H9 (cell line): ENCODE results near the gene MT1X. TPM values are rescaled to one million over a fixed set of nuclear protein-coding genes. Genes with fewer than 3 reads are reported as not detected.

Source experiments
- DNase-seq: peaks from one replicate; pipeline ENCODE4 v3.0.0-alpha.2; 2017
- H2AFZ ChIP-seq: one replicate; pipeline ENCODE4 v1.6.1; 2013; ENCODE audit warnings: mild to moderate bottlenecking, low read length, control low read depth, moderate library complexity
- H2AK5ac ChIP-seq: 2 replicates; pipeline ENCODE4 v1.6.1; 2013; ENCODE audit warnings: low read length, control low read depth, mixed read lengths; ENCODE audit not compliant: insufficient read length
- H2BK120ac ChIP-seq: one replicate; pipeline ENCODE4 v1.6.1; 2013; ENCODE audit warnings: low read depth, mild to moderate bottlenecking, low read length, control low read depth, inconsistent platforms; ENCODE audit not compliant: poor library complexity, severe bottlenecking
- H2BK12ac ChIP-seq: 2 replicates; pipeline ENCODE4 v1.6.1; 2013; ENCODE audit warnings: low read length, control low read depth, mixed read lengths, low read depth; ENCODE audit not compliant: insufficient read length
- H2BK15ac ChIP-seq: 2 replicates; pipeline ENCODE4 v1.6.1; 2013; ENCODE audit warnings: low read depth, low read length, control low read depth
- H2BK20ac ChIP-seq: one replicate; pipeline ENCODE4 v1.6.1; 2013; ENCODE audit warnings: low read depth, mild to moderate bottlenecking, low read length, control low read depth, inconsistent platforms; ENCODE audit not compliant: poor library complexity, severe bottlenecking
- H2BK5ac ChIP-seq: 2 replicates; pipeline ENCODE4 v1.6.1; 2013; ENCODE audit warnings: low read length, control low read depth, mixed read lengths; ENCODE audit not compliant: insufficient read length
- H3K14ac ChIP-seq: 2 replicates; pipeline ENCODE4 v1.6.1; 2013; ENCODE audit warnings: low read length, control low read depth; ENCODE audit not compliant: insufficient read depth
- H3K18ac ChIP-seq: 2 replicates; pipeline ENCODE4 v1.6.1; 2013; ENCODE audit warnings: low read depth, mild to moderate bottlenecking, mixed read lengths, low read length, control low read depth; ENCODE audit not compliant: insufficient read length
- H3K23ac ChIP-seq: 2 replicates; pipeline ENCODE4 v1.6.1; 2013; ENCODE audit warnings: low read length, control low read depth, mixed read lengths, low read depth; ENCODE audit not compliant: insufficient read length
- H3K23me2 ChIP-seq: 2 replicates; pipeline ENCODE4 v1.6.1; 2013; ENCODE audit warnings: low read depth, mild to moderate bottlenecking, mixed read lengths, low read length, control low read depth; ENCODE audit not compliant: insufficient read length, poor library complexity, severe bottlenecking
- H3K27ac ChIP-seq: 2 replicates; pipeline ENCODE4 v1.5.1; 2013; ENCODE audit warnings: low read length, control low read depth, mixed read lengths, low read depth; ENCODE audit not compliant: insufficient read length
- H3K27me3 ChIP-seq: 2 replicates; pipeline ENCODE4 v1.6.1; 2013; ENCODE audit warnings: low read length, control low read depth, inconsistent platforms; ENCODE audit not compliant: insufficient read depth
- H3K4ac ChIP-seq: 2 replicates; pipeline ENCODE4 v1.6.1; 2013; ENCODE audit warnings: low read depth, mild to moderate bottlenecking, control low read depth, inconsistent platforms, low read length, moderate library complexity
- H3K4me1 ChIP-seq: 2 replicates; pipeline ENCODE4 v1.6.1; 2013; ENCODE audit warnings: low read length, control low read depth, inconsistent platforms; ENCODE audit not compliant: insufficient read depth
- H3K4me2 ChIP-seq: 2 replicates; pipeline ENCODE4 v1.6.1; 2013; ENCODE audit warnings: low read length, control low read depth, mixed read lengths; ENCODE audit not compliant: insufficient read length, insufficient read depth
- H3K56ac ChIP-seq: 2 replicates; pipeline ENCODE4 v1.6.1; 2013; ENCODE audit warnings: low read depth, mild to moderate bottlenecking, mixed read lengths, low read length, control low read depth; ENCODE audit not compliant: insufficient read length
- H3K79me1 ChIP-seq: 2 replicates; pipeline ENCODE4 v1.6.1; 2013; ENCODE audit warnings: low read depth, mild to moderate bottlenecking, moderate library complexity, low read length, control low read depth, inconsistent platforms; ENCODE audit not compliant: insufficient read depth, poor library complexity, severe bottlenecking
- H3K79me2 ChIP-seq: 2 replicates; pipeline ENCODE4 v1.6.1; 2013; ENCODE audit warnings: low read length, control low read depth, inconsistent platforms; ENCODE audit not compliant: insufficient read depth
- H3K9ac ChIP-seq: 2 replicates; pipeline ENCODE4 v1.6.1; 2013; ENCODE audit warnings: low read length, control low read depth, mixed read lengths; ENCODE audit not compliant: insufficient read length; ENCODE audit errors: extremely low read depth
- H3K9me3 ChIP-seq: one replicate; pipeline ENCODE4 v1.6.1; 2013; ENCODE audit warnings: low read depth, low read length, inconsistent platforms; ENCODE audit not compliant: control insufficient read depth
- H3T11ph ChIP-seq: one replicate; pipeline ENCODE4 v1.6.1; 2013; ENCODE audit warnings: mild to moderate bottlenecking, low read length, control low read depth, inconsistent platforms
- H4K20me1 ChIP-seq: one replicate; pipeline ENCODE4 v1.6.1; 2013; ENCODE audit not compliant: control insufficient read depth, insufficient read length, insufficient read depth
- H4K5ac ChIP-seq: 2 replicates; pipeline ENCODE4 v1.6.1; 2013; ENCODE audit warnings: low read depth, mild to moderate bottlenecking, mixed read lengths, low read length, control low read depth; ENCODE audit not compliant: insufficient read length
- H4K8ac ChIP-seq: replicated peaks from 2 replicates; pipeline ENCODE4 v1.6.1; 2013; ENCODE audit warnings: low read length, control low read depth, mixed read lengths, low read depth; ENCODE audit not compliant: insufficient read length
- H4K91ac ChIP-seq: 2 replicates; pipeline ENCODE4 v1.6.1; 2013; ENCODE audit warnings: low read depth, mild to moderate bottlenecking, moderate library complexity, mixed read lengths, low read length, control low read depth; ENCODE audit not compliant: insufficient read length
- H3K27ac Mint-ChIP-seq, 3 experiments: 2 replicates in 2 of 3; 3 replicates in 1 of 3; pipeline ENCODE4 v1.8.0; 2020 to 2021; ENCODE audit warnings: mixed read lengths in 3 of 3, mild to moderate bottlenecking in 1 of 3, moderate library complexity in 1 of 3
- H3K27me3 Mint-ChIP-seq: 2 replicates; pipeline ENCODE4 v1.8.0; 2021; ENCODE audit warnings: low read depth, mild to moderate bottlenecking, moderate library complexity, mixed read lengths
- H3K36me3 Mint-ChIP-seq, 3 experiments: 2 replicates in 2 of 3; 3 replicates in 1 of 3; pipeline ENCODE4 v1.8.0; 2020 to 2021; ENCODE audit warnings: low read depth in 3 of 3, mixed read lengths in 3 of 3; ENCODE audit not compliant: insufficient read depth in 1 of 3
- H3K4me1 Mint-ChIP-seq, 2 experiments: 2 replicates each; pipeline ENCODE4 v1.8.0; 2020; ENCODE audit warnings: mixed read lengths in 2 of 2
- H3K4me3 Mint-ChIP-seq, 2 experiments: 2 replicates in 1 of 2; 3 replicates in 1 of 2; pipeline ENCODE4 v1.8.0; 2020 to 2021; ENCODE audit warnings: mild to moderate bottlenecking in 2 of 2, mixed read lengths in 2 of 2, moderate library complexity in 1 of 2
- H3K9me3 Mint-ChIP-seq, 2 experiments: 2 replicates in 1 of 2; 3 replicates in 1 of 2; pipeline ENCODE4 v1.8.0; 2020; ENCODE audit warnings: mild to moderate bottlenecking in 2 of 2, mixed read lengths in 2 of 2, moderate library complexity in 1 of 2
- WGBS: extraction: QIAGEN DNeasy Blood & Tissue Kit; methylation state at CpG from one replicate; pipeline ENCODE4 v1.1.7; 2013; ENCODE audit warnings: missing lambda C conversion rate, low lambda C conversion rate, mixed read lengths; ENCODE audit not compliant: insufficient read length; ENCODE audit errors: extremely low coverage; 5-methylcytosine and 5-hydroxymethylcytosine counted together
- total RNA-seq: library from RNA; stranded (reverse); gene quantifications from 2 replicates; pipeline ENCODE4 v1.2.1, GENCODE V29; 2021
- TF ChIP-seq, protein P1 (sequence below): fragments of 200-600 bp; sonication (generic); conservative IDR thresholded peaks from 3 replicates; pipeline ENCODE4 v1.8.0; 2021; ENCODE audit warnings: antibody characterized with exemption, mild to moderate bottlenecking

MT1X gene
- total RNA-seq, 1 experiment from 2014 or later: 32.1 TPM

DNA sequence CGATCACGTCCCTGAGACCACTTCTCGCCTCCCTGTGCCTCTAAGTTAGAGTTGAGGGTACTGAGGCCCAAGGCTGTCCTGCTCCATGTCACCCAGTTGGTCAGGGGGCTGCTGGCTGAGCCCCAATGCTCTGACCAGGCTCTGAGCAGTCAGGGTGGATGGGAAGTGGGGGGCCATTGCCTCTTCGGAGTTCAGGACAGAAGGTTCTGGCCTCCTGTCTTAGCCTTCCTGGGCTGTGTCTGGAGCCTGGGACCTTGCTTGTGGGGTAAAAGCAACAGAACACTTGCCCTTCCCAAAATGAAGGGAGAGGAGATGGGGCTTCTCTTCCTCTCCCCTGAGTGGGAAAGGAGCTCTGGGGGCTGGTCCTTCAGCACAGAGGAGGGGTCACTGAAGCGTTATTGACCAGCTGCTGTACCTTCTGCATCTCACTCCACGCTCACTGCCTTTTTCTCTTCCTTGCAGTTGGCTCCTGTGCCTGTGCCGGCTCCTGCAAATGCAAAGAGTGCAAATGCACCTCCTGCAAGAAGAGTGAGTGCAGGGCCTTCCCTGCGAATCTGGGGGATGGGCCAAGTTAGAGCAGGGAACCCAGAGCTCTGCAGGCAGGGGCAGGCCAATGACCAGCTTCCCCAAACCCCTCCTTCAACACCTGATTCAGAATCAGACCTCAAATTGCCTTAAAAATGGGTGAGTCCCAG lies 580 bp downstream of the MT1X start:
- no peak overlapping the region for H3K27ac ChIP-seq
- H3K27me3 ChIP-seq: no peaks in the 10 kb centered on the region
- no peak overlapping the region for H2AK5ac ChIP-seq
- no peak overlapping the region for H2BK15ac ChIP-seq
- H3K23ac ChIP-seq: no peak overlapping the region
- H3K23me2 ChIP-seq: peaks cover 8% of the 10 kb centered on the region
- peaks cover 19 to 24% of the 10 kb centered on the region in 2 experiments for H3K4me1 Mint-ChIP-seq
- H3K14ac ChIP-seq: no peak overlapping the region; the same call in 1 of the 2 replicates
- H3K4me1 ChIP-seq: no peaks in the 10 kb centered on the region
- H3K9ac ChIP-seq: peak overlapping the region; percentile 27
- H4K5ac ChIP-seq: no peak overlapping the region
- H3K4ac ChIP-seq: no peak overlapping the region
- H3K36me3 Mint-ChIP-seq: peaks cover 3 to 13% (median 8%) of the 10 kb centered on the region in 3 experiments; a peak in 6 of 7 replicates
- no peak overlapping the region for H3K27ac Mint-ChIP-seq
- no peak for DNase-seq
- no peaks in the 10 kb centered on the region for H4K20me1 ChIP-seq
- no peak overlapping the region for H3K56ac ChIP-seq
- WGBS: no CpG with 5 or more reads among the region's 8 CpGs
- no peaks in the 10 kb centered on the region for H3K79me2 ChIP-seq
- H3K4me2 ChIP-seq: peak overlapping the region; percentile 79
- no peak overlapping the region for H4K91ac ChIP-seq
- H3K9me3 ChIP-seq: no peaks in the 10 kb centered on the region
- TF ChIP-seq, protein P1, sequence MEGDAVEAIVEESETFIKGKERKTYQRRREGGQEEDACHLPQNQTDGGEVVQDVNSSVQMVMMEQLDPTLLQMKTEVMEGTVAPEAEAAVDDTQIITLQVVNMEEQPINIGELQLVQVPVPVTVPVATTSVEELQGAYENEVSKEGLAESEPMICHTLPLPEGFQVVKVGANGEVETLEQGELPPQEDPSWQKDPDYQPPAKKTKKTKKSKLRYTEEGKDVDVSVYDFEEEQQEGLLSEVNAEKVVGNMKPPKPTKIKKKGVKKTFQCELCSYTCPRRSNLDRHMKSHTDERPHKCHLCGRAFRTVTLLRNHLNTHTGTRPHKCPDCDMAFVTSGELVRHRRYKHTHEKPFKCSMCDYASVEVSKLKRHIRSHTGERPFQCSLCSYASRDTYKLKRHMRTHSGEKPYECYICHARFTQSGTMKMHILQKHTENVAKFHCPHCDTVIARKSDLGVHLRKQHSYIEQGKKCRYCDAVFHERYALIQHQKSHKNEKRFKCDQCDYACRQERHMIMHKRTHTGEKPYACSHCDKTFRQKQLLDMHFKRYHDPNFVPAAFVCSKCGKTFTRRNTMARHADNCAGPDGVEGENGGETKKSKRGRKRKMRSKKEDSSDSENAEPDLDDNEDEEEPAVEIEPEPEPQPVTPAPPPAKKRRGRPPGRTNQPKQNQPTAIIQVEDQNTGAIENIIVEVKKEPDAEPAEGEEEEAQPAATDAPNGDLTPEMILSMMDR: no peak
- no peak overlapping the region for H3K18ac ChIP-seq
- H3K9me3 Mint-ChIP-seq: peaks cover 9 to 11% of the 10 kb centered on the region in 2 experiments
- no peaks in the 10 kb centered on the region for H3K79me1 ChIP-seq
- H2BK120ac ChIP-seq: no peak overlapping the region
- peak overlapping the region; percentile 83 to 89 for H3K4me3 Mint-ChIP-seq
- H2BK12ac ChIP-seq: no peak overlapping the region
- H2BK20ac ChIP-seq: no peak overlapping the region
- no peak overlapping the region for H2BK5ac ChIP-seq
- H3T11ph ChIP-seq: no peak overlapping the region
- H2AFZ ChIP-seq: no peak overlapping the region
- H3K27me3 Mint-ChIP-seq: peaks cover 54% of the 10 kb centered on the region
- H4K8ac ChIP-seq: no peak overlapping the region
